Measurements from ENCODE around the gene FOXK1.

DNA sequence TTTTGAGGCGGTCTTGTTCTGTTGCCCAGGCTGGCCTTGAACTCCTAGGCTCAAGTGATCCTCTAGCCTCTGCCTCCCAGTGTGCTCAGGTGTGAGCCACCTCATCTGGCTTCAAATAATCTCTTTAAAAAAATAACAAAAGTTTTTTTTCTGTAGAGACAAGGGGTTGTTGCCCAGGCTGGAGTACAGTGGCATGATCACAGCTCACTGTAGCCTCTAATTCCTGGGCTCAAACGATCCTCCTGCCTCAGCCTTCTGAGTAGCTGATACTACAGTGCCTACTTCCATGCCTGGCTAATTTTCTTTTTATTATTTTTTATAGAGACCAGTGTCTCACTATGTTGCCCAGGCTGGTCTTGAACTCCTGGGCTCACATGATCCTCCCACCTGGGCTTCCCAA, 11.7 kb downstream of the FOXK1 start:
- TF ChIP-seq BCL6 (CRISPR knock-in tag; IDR thresholded peaks at IDR 0.05): no peak
- TF ChIP-seq EZH2 (IDR thresholded peaks at IDR 0.05; ENCODE audit: borderline replicate concordance, low read depth, low read length): no peak

Data from K562 (cell line).